Measurements from ENCODE around the gene TRIM2.

DNA sequence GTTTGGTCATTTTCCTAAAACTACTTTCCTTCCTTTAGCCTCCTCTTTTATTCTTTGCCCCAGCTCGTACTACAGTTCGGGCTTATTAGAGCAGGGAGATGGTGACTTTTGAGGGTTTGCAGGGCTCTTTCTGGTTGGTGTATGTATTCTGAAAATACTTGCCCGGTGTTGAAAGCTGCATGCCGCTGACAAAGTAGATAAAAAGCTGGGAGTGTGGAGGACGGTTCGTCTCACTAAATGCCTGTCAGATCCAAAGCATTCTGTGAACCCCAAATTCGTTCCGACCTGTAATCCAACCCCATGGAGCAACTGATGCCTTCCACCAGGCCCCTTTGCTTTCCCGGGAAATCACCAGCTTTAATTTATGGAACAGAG is 19.2 kb downstream of the TRIM2 start:
- TF ChIP-seq POLR2AphosphoS5 (IDR thresholded peaks at IDR 0.05) = no peak
- TF ChIP-seq, protein P1, sequence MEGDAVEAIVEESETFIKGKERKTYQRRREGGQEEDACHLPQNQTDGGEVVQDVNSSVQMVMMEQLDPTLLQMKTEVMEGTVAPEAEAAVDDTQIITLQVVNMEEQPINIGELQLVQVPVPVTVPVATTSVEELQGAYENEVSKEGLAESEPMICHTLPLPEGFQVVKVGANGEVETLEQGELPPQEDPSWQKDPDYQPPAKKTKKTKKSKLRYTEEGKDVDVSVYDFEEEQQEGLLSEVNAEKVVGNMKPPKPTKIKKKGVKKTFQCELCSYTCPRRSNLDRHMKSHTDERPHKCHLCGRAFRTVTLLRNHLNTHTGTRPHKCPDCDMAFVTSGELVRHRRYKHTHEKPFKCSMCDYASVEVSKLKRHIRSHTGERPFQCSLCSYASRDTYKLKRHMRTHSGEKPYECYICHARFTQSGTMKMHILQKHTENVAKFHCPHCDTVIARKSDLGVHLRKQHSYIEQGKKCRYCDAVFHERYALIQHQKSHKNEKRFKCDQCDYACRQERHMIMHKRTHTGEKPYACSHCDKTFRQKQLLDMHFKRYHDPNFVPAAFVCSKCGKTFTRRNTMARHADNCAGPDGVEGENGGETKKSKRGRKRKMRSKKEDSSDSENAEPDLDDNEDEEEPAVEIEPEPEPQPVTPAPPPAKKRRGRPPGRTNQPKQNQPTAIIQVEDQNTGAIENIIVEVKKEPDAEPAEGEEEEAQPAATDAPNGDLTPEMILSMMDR (IDR thresholded peaks at IDR 0.05) = no peak

All from prostate gland (tissue), 2 donors.